NCI-H446 (cell line): ENCODE results near the gene KCNE2.

ENCODE experiments used
- DNase-seq, 2 experiments: peaks; one replicate each; lab custom pipeline; 2025; lab: John Stamatoyannopoulos, UW

KCNE2 gene, protein sequence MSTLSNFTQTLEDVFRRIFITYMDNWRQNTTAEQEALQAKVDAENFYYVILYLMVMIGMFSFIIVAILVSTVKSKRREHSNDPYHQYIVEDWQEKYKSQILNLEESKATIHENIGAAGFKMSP

DNA sequence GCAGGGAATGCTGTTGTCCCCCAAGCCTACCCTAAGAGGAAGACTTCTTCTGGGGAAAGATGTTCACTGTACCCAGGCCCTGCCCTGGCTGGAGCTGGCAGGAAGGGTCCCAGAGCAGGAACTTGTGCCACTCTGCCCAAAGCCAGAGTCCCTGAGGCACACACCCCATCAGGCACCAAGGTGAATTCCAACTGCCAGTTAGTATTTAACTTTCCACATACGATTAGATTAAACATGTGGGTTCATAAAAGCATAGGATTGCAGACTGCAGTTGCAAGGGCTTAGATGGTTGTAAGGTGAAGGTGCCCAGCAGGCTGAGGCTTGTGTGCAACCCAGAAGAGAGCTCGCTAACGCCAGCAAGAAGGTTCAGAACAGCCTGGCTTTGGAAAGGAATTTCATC, at the start of gene KCNE2:
TSS of gene KCNE2 (plus strand) at position 274 of the 400 bp plus-strand sequence. CDS start 6,473 bp downstream, outside the sequence.
- no peak for DNase-seq

DNA sequence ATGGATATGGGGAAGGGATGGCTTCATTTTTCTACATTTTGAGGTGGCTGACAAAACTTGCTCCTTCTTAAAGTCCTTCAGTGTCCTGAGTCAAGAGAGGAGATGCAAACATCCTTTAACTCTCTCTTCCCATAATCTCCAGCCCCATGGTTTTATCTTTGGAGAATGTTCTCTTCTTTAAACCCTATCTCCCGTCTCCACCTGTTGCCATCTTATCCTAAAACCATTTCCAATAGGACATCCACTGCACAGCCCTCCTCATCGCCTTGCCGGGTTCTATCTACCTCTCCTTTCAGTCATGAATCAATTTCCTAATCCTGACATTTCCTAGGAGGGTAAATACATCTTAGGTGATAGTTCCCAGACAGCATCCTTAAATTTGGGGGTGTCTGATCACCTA, 44.2 kb upstream of the KCNE2 start:
- DNase-seq: no peak

DNA sequence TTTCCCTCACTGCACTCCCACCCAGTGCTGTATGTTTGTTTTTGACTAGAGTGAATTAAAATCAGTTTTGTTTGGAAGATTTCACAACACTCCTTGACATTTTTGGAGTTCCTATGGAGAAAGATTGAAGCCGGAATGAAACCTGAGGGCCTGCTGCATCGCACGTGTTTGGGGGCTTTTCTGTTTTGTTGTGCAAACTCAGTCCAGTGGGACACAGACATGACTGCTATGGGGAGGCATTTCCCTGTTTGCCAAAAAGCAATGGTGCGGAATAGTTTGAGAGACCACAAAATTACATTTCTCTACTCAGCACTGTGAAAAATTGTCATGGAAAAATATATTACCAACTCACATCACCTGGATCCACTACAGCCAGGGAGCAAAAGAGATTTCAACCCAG, 43.8 kb upstream of the KCNE2 start:
- DNase-seq: no peak

DNA sequence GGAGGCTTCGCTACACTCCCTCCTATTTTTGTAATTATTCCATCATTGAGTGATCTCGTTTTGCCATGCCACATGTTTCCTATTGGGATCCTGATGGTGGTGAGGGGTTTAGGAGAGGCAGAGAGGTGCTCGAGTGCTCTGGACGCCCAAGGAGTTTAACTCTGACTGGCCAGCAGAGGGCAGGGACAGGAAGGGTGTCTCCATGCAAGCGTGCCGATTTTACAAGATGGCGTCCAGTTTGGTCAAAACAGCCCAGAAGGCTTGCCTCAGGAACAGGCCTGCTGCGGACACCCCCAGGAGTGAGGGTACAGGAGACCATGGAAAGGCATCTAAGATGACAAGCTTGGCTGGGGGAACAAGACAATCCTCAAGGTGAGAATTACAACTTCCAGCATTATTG, 33.8 kb upstream of the KCNE2 start:
- DNase-seq: no peak

DNA sequence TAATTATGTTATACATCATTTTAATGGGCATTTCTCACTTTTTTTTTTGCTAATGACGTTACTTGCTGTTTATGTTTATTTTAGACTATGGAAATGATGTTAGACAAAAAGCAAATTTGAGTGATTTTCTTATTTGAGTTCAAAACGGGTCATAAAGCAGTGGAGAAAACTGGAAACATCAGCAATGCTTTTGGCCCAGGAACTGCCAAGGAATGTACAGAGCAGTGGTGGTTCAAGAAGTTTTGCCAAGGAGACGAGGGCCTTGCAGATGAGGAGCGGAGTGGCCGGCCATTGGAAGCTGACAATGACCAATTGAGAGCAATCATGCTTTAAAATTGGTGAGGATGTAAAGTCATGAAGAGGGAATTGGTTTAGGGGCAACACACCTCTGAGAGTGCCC, 32.1 kb upstream of the KCNE2 start:
- no peak for DNase-seq

DNA sequence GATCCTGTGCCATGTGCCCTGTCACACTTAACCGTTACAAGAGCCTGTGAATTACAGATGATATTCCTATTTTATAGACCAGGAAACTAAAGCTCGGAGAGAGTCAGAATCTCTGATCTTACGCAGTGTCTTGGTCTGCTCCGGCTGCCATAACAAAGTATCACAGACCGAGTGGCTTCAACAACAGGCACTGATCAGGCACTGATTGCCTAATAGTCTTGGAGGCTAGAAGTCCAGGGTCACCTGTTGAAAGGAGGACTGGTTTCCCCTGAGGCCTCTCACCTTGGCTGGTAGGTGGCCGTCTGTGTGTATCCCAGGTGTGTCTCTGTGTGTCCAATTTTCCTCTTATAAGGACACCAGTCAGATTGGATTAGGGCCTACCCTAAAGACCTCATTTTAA, 31.5 kb upstream of the KCNE2 start:
- no peak for DNase-seq

DNA sequence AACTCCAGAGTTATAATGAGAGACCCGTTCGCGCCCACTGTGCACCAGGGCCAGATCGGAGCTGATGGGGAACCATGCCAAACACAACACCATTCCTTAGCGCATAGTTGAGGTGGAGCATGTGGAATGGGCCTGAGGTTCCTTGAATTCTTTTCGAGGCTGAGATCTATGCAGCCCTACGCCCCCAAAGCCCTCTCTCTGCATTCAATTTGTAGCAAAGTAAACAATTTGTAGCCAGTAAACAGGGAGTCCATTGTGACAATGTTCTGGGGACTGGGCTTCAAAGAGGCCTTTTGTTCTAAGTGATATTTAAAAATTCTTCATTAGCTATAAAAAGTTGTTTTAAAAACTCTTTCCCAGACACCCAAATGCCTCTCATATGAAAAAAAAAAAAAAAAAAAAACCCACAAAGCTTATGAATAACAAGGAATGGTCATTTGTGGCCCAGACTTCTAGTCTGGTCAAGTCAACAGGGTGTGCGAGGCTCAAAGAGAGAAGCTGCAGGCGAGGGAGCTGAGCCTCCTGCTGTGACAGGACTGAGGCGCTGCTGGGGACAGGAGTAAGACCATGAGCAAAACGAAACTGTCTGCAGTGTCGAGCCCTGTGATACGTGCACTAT, 30.6 kb upstream of the KCNE2 start:
- DNase-seq: no peak

DNA sequence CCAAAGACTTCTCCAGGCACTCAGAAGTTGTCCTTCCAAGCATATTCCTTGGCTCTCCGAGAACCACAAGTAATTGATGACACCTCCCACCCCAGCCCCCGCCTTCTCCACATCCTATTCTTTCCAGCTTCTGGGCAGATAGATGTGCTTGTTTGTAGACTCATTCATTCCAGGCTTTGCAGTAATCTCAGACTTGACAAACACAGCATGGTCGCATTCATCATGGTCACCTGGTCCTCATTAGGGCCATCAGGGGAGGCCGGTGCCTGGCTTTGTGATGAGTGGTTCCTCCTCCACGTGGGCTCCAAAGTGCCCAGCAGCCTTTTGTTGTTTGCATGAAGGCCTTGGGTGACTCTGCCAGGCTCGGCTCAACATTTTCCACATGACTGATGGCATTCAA, 28.5 kb upstream of the KCNE2 start:
- DNase-seq: no peak

DNA sequence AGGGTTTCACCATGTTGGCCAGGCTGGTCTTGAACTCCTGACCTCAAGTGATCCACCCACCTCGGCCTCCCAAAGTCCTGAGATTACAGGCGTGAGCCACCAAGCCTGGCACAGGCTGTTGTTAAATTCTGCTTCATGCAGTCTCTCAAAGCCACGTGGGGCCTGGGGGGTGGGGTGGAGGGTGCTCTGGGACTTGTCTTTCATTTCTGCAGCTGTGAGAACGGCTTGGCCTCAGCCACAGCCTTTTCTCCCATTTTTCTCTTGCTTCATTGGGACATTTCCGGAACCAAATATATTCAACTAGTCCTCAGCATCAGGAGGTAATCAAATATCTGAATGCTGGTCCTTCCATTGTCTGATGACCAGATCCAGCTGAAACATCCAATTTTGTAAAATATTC, 27.6 kb upstream of the KCNE2 start:
- no peak for DNase-seq

DNA sequence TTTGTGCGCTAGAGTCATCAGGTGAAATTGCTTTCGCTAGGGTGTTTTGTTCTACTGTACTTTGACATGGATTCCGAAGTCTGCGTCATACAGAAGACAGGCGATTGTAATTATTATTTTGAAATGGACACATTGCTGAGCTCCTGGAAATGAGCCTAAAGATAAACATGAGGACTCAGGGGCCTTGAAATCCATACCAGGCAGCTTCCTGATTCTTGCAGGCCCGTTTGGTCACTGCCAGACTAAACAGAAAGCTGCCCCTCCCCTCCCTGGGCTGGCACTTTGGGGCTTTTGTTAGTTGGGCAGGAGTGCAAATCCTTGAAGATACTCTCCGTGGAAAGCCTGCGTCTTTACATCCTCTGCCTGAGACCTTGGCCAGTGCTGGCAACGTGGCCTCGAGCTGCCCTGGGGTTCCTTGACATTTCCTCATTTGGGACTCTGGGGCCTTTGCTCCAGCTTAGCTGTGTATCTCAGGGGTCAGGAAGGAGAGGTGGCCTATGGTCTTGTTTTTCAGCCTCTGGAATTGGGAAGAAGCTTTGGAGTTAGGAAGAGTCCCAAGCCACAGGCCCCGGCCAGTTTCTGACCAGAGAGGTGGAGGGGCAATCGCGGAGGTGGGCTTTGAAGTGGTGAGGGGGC, 26.9 kb upstream of the KCNE2 start:
- DNase-seq: no peak

DNA sequence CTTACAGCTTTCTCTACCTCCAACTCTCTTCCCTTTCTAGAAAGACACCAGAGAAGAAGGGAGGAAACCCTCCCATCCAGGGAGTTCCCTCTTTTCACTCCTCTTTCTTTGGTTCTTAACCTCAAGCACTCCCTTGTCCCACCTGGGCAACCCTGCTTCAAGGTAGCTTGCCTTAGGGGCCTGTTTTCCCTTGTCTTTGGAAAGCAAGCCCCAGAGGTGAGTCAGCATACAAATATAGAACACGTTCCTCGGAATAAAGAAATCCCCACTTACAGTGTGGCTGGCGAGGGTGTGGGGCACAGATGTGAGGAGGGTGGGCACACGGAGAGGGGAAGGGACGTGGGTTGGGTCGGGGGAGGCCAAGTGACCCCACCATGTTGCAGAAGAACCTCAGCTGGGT, 26.1 kb upstream of the KCNE2 start:
- no peak for DNase-seq

DNA sequence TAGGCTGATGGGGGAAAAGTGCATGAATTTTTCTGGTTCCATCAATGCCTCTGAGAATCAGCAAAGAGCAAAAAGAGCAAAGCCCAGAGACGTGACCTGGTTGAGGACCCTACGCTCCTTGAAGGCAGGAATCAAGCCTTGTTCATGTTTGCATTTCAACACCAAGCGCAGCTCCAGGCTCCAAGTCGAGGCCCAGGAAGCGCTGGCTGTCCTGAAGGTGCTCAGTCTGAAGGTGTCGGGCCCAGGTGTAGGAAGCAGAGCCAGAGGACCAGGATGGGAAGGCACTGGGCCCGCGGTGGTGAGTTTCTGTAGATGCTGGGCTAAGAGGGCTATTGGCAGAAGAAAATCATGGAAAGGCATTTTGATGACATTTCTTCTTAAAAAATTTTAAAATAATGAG, 25.6 kb upstream of the KCNE2 start:
- no peak for DNase-seq

DNA sequence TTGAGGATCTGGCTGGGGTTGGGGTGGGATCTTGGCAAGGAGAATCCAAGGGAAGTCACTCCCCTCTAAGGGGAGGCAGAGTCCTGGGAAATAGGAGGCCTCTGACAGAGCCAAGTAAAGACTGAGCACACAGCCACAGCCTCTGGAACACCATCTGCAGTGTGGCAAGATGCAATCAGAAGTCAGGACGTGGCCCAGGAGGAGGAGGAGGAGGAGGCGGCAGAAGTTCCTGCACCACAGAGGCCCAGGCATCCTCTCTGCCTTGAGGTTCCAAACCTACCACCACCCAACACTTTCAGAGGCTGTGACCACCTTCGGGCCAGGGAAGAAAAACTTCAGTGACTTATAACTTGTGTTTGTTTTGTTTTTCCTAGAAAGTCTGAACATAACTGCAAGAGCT, 23.7 kb upstream of the KCNE2 start:
- no peak for DNase-seq

DNA sequence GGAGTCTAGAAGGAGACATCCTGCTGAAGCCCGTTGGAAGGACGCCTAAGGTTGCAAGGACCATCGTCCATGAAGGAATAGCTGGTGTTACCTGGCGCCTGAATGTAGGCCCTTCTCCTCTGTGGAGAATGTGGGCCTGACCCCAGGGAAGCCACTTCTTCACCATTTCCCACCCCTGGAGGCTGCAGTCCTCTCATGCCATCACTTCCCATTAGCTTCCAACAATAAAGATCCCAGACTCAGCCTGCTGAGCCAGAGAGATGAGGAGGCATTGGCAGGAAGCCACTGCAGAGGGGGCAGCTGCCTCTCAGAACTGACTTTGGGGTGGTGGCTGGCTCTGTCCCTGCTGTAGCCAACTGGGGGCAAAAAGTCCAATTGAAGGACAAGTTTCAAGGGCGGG, 21.3 kb upstream of the KCNE2 start:
- DNase-seq: no peak

DNA sequence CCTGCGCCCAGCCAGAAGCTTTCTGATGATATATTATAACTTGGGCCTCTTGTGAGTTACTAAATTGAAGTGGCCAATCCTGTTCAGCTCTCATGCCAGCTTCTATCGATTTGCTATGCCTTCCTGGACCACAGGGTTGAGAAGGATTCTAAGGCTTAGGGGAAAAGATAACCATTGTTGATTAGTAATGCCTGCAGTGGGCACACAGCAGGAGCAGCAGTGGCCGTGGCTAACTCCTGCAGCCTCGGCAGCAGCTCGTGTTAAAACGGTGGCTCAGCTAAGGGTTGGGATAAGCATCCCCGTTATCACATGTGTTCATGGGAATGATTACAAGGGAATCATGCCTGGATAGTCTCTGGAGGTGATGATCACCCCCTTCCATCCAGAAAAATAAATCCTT, 20.5 kb upstream of the KCNE2 start:
- no peak for DNase-seq

DNA sequence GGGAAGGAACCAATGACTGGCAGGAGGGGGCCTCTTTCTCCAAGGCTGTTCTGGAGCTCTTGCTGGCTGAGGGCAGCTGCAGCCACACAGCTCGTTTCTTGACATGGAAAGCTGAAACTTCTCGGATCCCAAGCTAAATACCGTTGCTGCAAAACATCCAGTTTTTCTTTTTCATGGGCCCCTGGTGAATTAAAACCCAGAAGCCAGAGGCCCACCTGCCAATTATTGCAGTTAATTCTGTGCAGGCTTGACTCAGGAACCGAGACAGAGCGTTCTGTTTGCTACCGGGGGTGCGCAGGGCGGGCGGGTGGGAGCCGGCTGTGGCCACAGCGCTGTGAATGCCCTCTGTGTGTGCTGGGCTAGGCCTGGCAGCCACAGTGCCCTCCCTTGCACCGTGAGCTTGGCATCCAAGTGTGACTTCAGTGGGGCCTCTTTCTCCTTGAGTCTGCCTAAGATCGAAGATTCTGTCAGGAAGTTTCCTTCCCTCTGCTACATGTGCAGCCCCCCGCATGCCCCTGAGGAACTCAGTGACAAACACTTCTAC, 19.9 kb upstream of the KCNE2 start:
- no peak for DNase-seq

DNA sequence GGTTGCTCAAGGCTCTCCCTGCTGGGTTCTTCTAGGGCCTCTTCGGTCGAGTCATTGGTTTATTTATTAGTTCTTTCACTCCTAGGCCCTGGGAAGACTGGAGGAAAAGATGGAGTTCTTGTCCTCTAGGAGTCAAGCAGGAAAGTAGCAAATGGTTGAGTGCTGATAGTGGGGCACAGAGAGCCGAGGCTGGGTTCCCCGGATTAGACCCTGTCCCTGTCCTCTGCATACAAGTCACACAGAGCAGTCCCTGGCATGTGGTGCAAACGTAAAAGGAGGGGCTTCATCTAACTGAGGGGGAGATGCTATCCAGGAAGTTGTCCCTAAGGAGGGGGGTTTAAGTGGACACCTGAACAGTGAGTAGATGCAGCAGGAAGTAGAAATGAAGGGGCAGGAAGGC, 19.2 kb upstream of the KCNE2 start:
- no peak for DNase-seq

DNA sequence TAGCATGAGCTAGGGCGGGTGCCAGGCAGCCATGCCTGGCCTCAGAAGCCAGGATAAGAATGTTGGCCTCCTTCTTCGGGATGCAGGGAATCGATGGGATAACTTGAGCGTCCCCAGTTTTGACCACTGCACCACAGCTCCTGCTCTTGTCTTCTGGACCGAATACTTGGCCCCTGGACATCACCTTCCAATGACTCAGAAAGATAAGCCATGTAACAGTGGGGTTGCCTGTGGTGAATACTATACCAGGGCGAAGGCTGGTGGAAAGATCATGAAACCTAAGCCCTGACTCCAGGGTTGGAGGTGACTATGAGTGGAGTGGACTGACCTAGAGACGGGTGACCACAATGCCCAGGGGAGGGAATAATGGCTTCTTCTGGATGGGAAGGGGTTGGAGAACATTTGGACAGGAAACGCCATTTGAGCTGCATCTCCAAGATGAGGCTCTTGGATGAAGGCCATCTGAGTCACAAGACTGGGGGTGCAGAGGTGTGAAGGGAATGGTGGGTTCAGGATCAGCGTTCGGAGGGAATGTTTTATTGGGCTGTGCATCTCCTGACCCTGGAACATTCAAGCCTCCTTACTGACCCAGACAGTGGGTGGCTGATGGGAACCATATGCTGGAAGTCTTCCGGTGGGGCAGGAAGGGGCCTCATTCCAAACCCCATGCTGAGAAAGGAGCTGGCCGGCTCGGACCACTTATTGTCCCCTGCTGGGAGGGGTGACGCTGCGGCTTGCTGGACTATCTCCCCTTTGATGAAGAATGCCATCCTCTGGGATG, 18.5 kb upstream of the KCNE2 start:
- DNase-seq: no peak

DNA sequence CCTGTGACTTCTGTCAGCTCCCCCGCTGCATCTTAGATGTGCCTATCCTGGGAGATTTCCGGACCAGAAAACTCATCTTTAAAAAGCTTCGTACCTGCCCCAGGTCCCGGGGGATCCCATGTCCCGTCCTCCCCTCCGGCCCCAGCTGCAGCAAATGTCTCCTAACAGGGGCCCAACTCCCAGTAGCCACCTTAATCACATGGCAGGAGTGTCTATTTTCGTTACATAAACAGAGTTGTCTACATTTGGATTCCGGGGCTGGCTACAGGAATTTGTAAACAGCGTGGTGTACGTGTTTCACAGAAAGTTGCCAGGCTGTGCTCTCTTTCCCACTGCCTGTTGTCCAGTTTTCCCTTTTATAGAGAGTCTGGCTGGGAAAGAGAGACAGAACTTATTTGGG, 17.9 kb upstream of the KCNE2 start:
- no peak for DNase-seq

DNA sequence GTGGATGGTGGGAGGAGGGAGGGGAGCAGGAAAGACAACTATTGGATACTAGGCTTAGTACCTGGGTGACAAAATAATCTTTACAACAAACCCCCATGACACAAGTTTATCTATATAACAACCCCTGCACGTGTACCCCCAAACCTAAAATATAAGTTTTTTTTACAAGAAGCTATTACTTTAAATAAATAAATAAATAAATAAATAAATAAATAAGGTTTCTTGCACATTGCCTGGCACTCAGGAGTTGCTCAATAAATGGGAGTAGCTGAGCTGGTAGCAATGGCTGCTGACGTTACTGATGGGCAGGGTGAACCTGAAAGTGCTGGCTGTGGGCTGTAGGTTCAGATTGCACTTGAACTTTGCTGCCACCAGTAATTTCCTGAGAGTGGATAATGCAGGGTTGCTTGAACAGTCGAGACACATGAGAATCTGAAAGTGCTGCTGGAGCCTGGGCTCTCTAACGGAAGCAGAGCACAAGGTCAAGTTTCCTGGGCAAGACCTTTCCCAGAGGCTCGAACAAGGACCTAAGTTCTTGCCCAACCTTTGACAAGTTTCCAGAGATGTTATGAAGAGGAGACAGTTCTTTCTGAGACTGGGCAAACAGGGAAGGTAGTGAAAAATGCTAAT, 14.8 kb upstream of the KCNE2 start:
- DNase-seq: no peak

DNA sequence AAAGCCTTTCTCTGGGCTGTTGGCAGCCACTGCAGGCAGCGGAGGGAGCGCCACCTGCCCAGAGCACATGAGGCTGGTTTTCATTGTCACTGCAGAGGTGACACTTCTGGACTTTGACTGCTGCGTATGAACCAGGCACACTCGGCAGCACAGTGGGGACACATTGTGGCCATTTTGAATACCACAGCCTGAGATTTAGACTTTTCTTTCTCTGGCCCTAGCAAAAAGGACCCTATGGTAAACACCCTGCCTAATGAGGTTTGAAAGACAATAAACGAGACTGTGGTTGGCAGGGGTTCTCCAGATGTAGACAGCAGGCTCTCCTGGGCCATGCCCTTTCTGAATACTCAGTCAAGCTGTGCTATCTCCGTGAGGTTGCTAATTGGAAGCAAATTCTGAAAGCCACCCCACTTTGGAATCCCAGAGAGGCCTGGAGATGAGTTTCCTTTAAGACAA, 12.0 kb upstream of the KCNE2 start:
- DNase-seq: peak in 1 of 2 experiments; percentile 67

DNA sequence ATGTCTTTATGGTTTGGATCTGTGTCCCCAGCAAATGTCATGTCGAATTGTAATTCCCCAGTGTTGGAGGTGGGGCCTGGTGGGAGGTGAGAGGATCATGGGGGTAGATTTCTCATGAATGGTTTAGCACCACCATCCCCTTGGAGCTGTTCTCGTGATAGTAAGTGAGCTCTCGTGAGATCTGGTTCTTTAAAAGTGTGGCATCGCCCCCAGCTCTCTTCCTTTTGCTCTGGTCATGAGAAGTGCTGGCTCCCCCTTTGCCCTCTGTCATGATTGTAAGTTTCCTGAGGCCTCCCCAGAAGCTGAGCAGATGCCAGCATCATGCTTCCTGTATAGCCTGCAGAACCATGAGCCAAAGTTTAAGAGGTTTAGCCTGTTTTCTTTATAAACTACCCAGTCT, 11.2 kb upstream of the KCNE2 start:
- DNase-seq: no peak
